Kidney (tissue), 14 donors: ENCODE results near the gene KCNK17. TPM values are rescaled to one million over a fixed set of nuclear protein-coding genes. Genes with fewer than 3 reads are reported as not detected.

Source experiments
- DNase-seq, 5 donors: peaks; one replicate each; pipeline ENCODE4 v3.0.0-alpha.2; 2013 to 2020
- FAIRE-seq: peaks from 2 replicates; lab custom pipeline; 2012; peaks lifted over from hg19 to GRCh38; lab: Jason Lieb, UNC
- H3K27ac ChIP-seq, 2 donors: one replicate each; pipeline ENCODE4 v1.7.0; 2013; ENCODE audit warnings: low read depth in 2 of 2, low read length in 2 of 2, inconsistent platforms in 1 of 2
- H3K27me3 ChIP-seq: one replicate; pipeline ENCODE4 v1.7.1; 2013; ENCODE audit warnings: low read length, inconsistent platforms; ENCODE audit not compliant: control insufficient read depth, insufficient read depth
- H3K36me3 ChIP-seq, 3 donors: one replicate each; pipeline versions ENCODE4 v1.7.0 to v1.7.1; 2013; ENCODE audit warnings: low read length in 3 of 3, control low read depth in 1 of 3, inconsistent platforms in 1 of 3; ENCODE audit not compliant: insufficient read depth in 3 of 3, control insufficient read depth in 2 of 3
- H3K4me1 ChIP-seq, 3 donors: one replicate each; pipeline versions ENCODE4 v1.7.0 to v1.7.1; 2013; ENCODE audit warnings: low read length in 3 of 3, inconsistent platforms in 1 of 3, low read depth in 1 of 3; ENCODE audit not compliant: control insufficient read depth in 2 of 3, insufficient read depth in 2 of 3
- H3K4me3 ChIP-seq, 3 donors: one replicate each; pipeline versions ENCODE4 v1.7.0 to v1.8.1; 2013; ENCODE audit warnings: low read length in 3 of 3, control low read depth in 1 of 3, inconsistent platforms in 1 of 3
- H3K9ac ChIP-seq, 3 donors: one replicate each; pipeline versions ENCODE4 v1.7.0 to v1.7.1; 2013; ENCODE audit warnings: low read length in 3 of 3, control low read depth in 1 of 3, inconsistent platforms in 1 of 3
- H3K9me3 ChIP-seq, 3 donors: one replicate each; pipeline versions ENCODE4 v1.7.0 to v1.7.1; 2013; ENCODE audit warnings: low read length in 3 of 3, control low read depth in 1 of 3, inconsistent platforms in 1 of 3; ENCODE audit not compliant: control insufficient read depth in 2 of 3, insufficient read depth in 1 of 3
- intact Hi-C: fragments of 100-400 bp; cut with DNase I; formaldehyde crosslinking; loops from one replicate; pipeline ENCODE4 v1.11.1; 2022
- polyA plus RNA-seq: library from polyadenylated mRNA; stranded (reverse); fragments of 350-450 nt; fragmentation: Illumina TruSeq; extraction: RNeasy Lipid Tissue Mini Kit (QIAGEN cat#74804); gene quantifications from one replicate; pipeline ENCODE4 v1.2.3, GENCODE V29; 2014; ENCODE audit warnings: low read depth, low replicate concordance; ENCODE audit not compliant: insufficient read depth
- total RNA-seq: library from RNA; stranded (reverse); fragmentation: NEBNext Ultra II Directional; extraction: Animal tissue kit (Norgen Biotek cat#: 25700); gene quantifications from one replicate; pipeline ENCODE4 v1.2.1, GENCODE V29; 2021
- TF ChIP-seq, protein P1 (sequence below): IDR thresholded peaks from 3 replicates; pipeline ENCODE4 v1.5.1; 2012; ENCODE audit warnings: mild to moderate bottlenecking, moderate library complexity, borderline replicate concordance; ENCODE audit not compliant: insufficient read depth; ENCODE audit errors: extremely low read depth
- donor health status: control.
- donor health status: control.
- donor health status: control.
- donor health status: control.
- donor health status: control.
- donor health status: DM: yes; HTN: yes; CAD: no.
- donor health status: Normal renal cell carcinoma (clear cell type).

KCNK17 gene
- total and polyA plus RNA-seq, 2 donors from 2014 or later: 0.38 TPM; not detected in 1

- H3K36me3 ChIP-seq: no peaks in the 10 kb centered on the region
- intact Hi-C loops: no loop called here
- TF ChIP-seq, protein P1, sequence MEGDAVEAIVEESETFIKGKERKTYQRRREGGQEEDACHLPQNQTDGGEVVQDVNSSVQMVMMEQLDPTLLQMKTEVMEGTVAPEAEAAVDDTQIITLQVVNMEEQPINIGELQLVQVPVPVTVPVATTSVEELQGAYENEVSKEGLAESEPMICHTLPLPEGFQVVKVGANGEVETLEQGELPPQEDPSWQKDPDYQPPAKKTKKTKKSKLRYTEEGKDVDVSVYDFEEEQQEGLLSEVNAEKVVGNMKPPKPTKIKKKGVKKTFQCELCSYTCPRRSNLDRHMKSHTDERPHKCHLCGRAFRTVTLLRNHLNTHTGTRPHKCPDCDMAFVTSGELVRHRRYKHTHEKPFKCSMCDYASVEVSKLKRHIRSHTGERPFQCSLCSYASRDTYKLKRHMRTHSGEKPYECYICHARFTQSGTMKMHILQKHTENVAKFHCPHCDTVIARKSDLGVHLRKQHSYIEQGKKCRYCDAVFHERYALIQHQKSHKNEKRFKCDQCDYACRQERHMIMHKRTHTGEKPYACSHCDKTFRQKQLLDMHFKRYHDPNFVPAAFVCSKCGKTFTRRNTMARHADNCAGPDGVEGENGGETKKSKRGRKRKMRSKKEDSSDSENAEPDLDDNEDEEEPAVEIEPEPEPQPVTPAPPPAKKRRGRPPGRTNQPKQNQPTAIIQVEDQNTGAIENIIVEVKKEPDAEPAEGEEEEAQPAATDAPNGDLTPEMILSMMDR: peak; percentile 82
- no peaks in the 10 kb centered on the region for H3K27me3 ChIP-seq
- no peak overlapping the region for H3K27ac ChIP-seq
- no peak overlapping the region for H3K4me3 ChIP-seq
- FAIRE-seq: no peak
- no peaks in the 10 kb centered on the region for H3K9me3 ChIP-seq
- H3K4me1 ChIP-seq: peaks cover 0 to 3% (median 0%) of the 10 kb centered on the region in 3 donors
- no peak overlapping the region for H3K9ac ChIP-seq
- DNase-seq: peak; percentile 72 to 80 (median 75)
These were observed 33.8 kb upstream of the KCNK17 start for GRCh38 chr6:39347906-39348585.

DNA sequence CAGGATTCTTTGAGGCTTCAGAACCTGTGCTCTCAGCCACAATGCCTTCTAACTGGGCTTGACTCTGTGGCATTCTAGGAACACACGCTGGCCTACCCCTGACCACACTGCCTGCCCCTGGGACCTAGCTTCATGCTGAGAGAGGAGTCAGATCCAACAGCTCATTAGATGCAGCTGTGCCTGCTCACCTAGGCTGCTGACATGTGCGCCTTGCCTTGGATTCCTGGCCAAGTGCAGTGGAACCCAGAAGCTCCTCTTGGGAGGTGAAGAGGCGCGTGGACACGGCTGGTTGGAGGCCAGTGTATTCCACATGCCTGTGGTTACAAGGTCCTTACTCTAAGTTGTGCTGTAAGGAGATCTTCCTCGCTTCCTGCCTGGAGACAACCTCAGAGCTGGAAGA, 33.0 kb upstream of the KCNK17 start:
- Histone ChIP-seq H3K36me3 (no peaks in the 10 kb centered on the region), H3K9me3 (no peaks in the 10 kb centered on the region), H3K9ac (no peak overlapping the region), H3K4me3 (no peak overlapping the region), H3K27ac (no peak overlapping the region), H3K4me1 (peaks cover 0 to 3% (median 0%) of the 10 kb centered on the region in 3 donors), H3K27me3 (no peaks in the 10 kb centered on the region)
- intact Hi-C loops: no loop called here
- FAIRE-seq (no peak), DNase-seq (peak in 1 of 5 donors; percentile 33)
- TF ChIP-seq, protein P1: no peak

GRCh38 chr6:39344821-39345280, 30.6 kb upstream of the KCNK17 start:
- TF ChIP-seq, protein P1: no peak
- FAIRE-seq (no peak), DNase-seq (peak in 1 of 5 donors; percentile 45)
- peaks cover 0 to 3% (median 0%) of the 10 kb centered on the region in 3 donors for H3K4me1 ChIP-seq
- no peak overlapping the region for H3K27ac ChIP-seq
- intact Hi-C loops: no loop called here
- no peaks in the 10 kb centered on the region for H3K27me3 ChIP-seq
- H3K36me3 ChIP-seq: no peaks in the 10 kb centered on the region
- H3K9me3 ChIP-seq: no peaks in the 10 kb centered on the region
- no peak overlapping the region for H3K4me3 ChIP-seq
- H3K9ac ChIP-seq: no peak overlapping the region
